ENCODE data around the gene GAD1.

Gene GAD1

GRCh38 chr2:170819680-170820664 lies 3.3 kb downstream of the GAD1 start:
- no peaks in the 10 kb centered on the region for H3K36me3 Mint-ChIP-seq (ENCODE audit: low read depth)
- peaks cover 59% of the 10 kb centered on the region for H3K4me1 Mint-ChIP-seq
- H3K27me3 Mint-ChIP-seq (ENCODE audit: low read depth), result peaks cover 100% of the 10 kb centered on the region
- TF ChIP-seq CTCF (IDR thresholded peaks at IDR 0.05; ENCODE audit: unreplicated experiment in 3 of 3), result no peak
- H3K27ac Mint-ChIP-seq, result no peak overlapping the region
- H3K9me3 Mint-ChIP-seq, result no peaks in the 10 kb centered on the region
- peak overlapping the region; percentile 15 to 77 (median 65) for H3K4me3 Mint-ChIP-seq

- Mint-ChIP-seq H3K4me1 (peaks cover 53% of the 10 kb centered on the region), H3K36me3 (ENCODE audit: low read depth) (no peaks in the 10 kb centered on the region), H3K9me3 (no peaks in the 10 kb centered on the region), H3K4me3 (peak overlapping the region; percentile 14 to 77 (median 65)), H3K27me3 (ENCODE audit: low read depth) (peaks cover 100% of the 10 kb centered on the region), H3K27ac (no peak overlapping the region)
- TF ChIP-seq CTCF (IDR thresholded peaks at IDR 0.05; ENCODE audit: unreplicated experiment in 3 of 3), result no peak
These were observed 4.3 kb downstream of the GAD1 start for GRCh38 chr2:170820757-170821530.

GRCh38 chr2:170821531-170822289 lies 5.0 kb downstream of the GAD1 start:
- no peak overlapping the region for H3K27ac Mint-ChIP-seq
- H3K4me1 Mint-ChIP-seq, result peaks cover 50% of the 10 kb centered on the region
- H3K4me3 Mint-ChIP-seq, result peak overlapping the region; percentile 65 to 77 (median 72)
- no peaks in the 10 kb centered on the region for H3K36me3 Mint-ChIP-seq (ENCODE audit: low read depth)
- TF ChIP-seq CTCF (IDR thresholded peaks at IDR 0.05; ENCODE audit: unreplicated experiment in 3 of 3), result no peak
- H3K9me3 Mint-ChIP-seq, result no peaks in the 10 kb centered on the region
- peaks cover 100% of the 10 kb centered on the region for H3K27me3 Mint-ChIP-seq (ENCODE audit: low read depth)

GRCh38 chr2:170822290-170823087 lies 5.8 kb downstream of the GAD1 start:
- H3K9me3 Mint-ChIP-seq, result no peaks in the 10 kb centered on the region
- H3K36me3 Mint-ChIP-seq (ENCODE audit: low read depth), result no peaks in the 10 kb centered on the region
- peaks cover 100% of the 10 kb centered on the region for H3K27me3 Mint-ChIP-seq (ENCODE audit: low read depth)
- H3K4me1 Mint-ChIP-seq, result peaks cover 42% of the 10 kb centered on the region
- peak in 2 of 3 experiments; percentile 9 to 33 for TF ChIP-seq CTCF (IDR thresholded peaks at IDR 0.05; ENCODE audit: unreplicated experiment in 3 of 3)
- H3K4me3 Mint-ChIP-seq, result peak overlapping the region; percentile 67 to 77 (median 76)
- H3K27ac Mint-ChIP-seq, result no peak overlapping the region
